GM21737 (cell line): ENCODE measurements around the gene HOXD10.

ENCODE experiments used
- ATAC-seq: cut with Tn5 transposase; IDR thresholded peaks from one replicate; pipeline ENCODE4 v1.9.1; 2021; ENCODE audit warnings: mild to moderate bottlenecking, moderate library complexity; ENCODE audit not compliant: unreplicated experiment

Gene HOXD10

DNA sequence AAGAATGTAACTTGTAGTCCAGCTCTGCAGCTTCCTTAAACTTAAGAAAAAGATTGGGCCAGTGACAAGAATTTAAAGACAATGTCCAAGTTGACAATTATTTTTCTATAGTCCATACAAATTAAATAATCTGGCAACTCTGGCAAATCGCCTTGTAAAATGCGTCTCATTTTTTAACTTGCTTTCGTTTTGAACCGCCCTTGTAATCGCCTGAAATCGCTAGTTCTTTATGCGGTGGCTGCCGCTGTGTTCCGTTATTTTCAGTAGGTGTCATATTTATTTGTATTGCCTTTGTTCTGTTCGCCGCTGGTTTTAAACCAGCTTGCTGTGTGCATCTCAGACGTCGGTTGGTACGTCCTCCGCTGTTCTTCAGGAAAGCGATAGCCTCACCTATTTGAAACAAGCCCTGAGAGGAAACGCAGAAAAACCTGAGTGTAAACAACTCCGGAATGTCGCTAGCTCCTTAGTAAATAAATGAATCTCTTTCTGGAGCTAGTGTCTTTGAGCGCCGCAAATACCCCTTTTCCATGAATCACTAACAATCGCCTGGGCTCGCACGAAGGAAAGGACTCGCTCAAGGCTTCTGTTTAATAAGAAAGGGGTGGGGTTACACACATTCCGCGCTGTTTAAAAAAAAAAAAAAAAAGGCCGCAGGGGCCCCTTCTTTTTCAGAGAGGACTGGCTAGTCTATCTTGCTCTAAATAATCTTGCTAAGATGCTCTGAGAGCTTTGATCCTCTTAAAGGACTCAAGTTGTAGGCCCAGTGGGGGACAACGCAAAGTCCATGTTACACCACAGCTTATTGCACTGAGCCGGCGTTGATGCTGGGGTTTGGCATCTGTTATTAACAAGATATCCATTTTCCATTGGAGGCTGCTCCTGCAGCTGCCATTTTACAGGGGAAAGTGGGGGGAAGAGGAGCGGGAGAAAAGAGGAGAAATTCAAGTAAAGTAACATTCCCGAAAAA is 15.9 kb downstream of the HOXD10 start:
- no peak for ATAC-seq

GRCh38 chr2:176133389-176133788 is 16.8 kb downstream of the HOXD10 start:
- no peak for ATAC-seq

GRCh38 chr2:176134035-176134434 is 17.5 kb downstream of the HOXD10 start:
- no peak for ATAC-seq

DNA sequence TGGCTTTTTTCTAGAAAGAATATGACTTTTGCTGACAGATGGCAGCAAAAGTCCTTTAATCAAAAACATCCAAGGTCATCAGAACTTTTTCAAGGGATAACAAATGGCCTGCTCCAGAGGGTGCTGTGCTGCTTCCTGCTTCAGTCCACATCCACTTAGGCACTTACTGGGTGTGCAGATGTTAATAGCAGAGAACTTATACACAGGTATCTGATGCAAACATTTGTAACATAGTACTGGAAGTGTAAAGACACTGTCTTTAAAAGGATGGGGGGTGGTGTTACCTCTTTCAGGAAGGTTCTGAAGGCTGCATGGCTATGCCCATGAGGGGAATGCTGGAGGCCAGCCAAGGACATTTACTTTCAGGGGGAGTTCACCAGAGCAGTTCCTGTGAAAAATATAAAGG is 18.5 kb downstream of the HOXD10 start:
- ATAC-seq, result no peak

DNA sequence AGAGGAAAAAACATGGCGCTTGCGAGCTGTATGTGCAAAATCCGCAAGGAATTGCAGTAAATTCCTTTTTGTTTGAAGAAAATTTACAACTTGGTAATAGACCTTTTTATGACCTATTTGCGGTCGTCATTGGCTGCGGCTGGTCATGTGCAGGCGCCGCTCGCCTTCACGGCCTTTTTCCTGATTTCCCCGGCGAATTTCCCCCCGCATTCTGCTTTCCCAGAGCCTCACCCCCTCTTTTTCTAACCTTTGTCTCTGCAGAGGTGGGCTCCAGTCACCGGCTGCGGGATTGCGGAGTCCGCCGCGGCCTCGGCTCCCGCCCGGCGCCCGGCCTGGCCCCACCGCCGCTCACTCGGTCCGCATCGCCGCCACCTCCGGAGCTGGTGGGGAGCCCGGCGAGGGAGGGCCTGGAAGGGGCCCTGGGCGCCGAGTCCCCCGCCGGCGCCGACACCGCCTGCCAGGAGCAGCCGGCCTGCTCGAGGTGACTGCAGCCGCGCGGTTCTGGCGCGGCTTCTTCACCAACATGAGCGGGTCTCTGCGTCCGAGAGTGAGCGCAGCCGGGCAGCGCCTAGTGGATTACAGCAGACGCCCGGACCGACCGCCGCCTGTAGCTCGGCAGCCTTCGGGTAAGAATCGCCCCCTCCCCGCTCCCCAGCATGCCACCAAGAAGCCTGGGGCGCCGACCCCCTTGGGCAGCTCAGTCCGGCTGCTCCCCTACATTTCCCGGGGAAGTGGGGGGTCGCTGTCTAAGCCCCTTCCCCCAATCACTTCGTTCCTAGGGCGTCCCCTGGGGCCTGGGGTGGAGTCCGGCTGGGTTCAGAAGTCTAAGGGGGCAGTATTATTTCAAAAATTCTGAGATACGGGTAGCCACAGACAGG is 20.0 kb downstream of the HOXD10 start:
- no peak for ATAC-seq

- no peak for ATAC-seq
These were observed 20.6 kb downstream of the HOXD10 start for GRCh38 chr2:176137252-176137580.

- no peak for ATAC-seq
These were observed 21.3 kb downstream of the HOXD10 start for GRCh38 chr2:176137906-176138305.

- no peak for ATAC-seq
These were observed 21.9 kb downstream of the HOXD10 start for GRCh38 chr2:176138526-176138922.

DNA sequence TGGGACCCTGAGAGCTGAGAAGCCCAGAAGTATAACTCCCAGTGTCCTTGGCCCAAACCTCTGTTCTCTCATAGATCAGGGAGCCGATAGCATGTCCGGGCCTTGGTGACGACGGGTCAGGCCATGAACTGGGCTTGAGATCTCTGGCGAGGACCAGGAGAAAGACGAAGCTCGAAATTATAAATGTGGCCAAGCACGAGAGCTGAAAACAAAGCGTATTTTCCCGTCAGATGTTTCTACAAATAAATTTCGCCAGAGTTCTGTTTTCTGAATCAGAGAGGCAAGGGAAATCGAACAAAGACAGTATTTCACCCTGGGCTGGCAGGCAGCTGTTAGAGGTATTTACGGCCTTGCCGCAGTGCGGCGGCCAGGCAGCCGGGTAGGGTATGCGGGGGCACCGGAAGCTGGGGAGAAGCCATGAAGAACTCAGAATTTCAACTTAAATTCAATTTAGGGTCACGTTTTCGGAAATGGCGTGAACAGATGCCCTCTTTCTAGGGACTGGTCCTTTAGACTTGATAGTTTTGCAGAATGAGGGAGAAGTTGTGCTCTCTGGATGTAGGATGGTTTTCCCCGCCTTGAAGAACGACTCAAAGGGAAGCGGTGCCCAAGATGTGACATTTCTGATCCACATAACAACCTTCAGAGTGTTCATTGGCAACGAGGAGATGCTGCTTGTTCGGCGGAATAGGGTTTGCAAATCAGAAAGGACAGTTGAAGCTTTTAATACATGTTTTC is 22.5 kb downstream of the HOXD10 start:
- ATAC-seq, result no peak

- no peak for ATAC-seq
These were observed 23.3 kb downstream of the HOXD10 start for GRCh38 chr2:176139661-176140512.

DNA sequence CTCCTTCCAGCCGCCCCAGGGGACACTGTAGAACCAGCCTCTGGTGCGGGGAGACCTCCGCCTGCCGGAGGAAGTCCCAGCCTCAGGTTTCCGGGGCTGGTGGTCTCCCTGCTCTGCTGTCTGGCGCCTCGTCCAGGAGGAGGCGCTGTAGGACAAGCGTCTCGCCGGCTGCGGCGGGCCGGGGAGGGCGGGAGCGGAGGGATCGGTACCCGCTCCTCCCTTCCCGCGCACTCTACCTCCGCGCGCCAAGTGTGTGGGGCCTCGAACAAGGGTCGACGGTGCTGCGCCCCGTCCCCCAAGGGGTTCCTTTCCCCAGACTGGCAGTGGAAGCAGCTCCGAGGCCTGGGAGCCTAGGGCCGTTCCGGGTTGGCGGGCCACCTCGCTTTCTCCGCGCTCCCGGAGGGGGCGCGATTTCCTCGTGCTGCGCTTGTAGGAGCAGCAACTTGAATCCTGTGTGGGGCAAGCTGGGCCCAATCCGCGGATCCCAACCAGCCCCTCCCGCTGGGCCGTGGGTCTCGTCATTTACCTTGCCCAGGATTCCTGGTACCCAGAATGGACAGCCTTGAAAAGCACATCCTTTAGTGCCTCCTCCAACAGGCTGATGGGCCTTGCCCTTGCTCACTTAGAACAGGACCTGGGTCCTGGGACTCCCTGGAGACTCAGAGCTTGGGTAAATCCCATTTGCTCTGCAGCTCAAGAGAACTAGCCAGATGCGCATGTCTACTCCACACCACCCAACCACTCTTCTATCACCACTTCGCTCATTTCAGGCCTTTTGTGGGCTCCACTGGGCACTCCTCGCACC is 24.1 kb downstream of the HOXD10 start:
- ATAC-seq, result peak; percentile 85

DNA sequence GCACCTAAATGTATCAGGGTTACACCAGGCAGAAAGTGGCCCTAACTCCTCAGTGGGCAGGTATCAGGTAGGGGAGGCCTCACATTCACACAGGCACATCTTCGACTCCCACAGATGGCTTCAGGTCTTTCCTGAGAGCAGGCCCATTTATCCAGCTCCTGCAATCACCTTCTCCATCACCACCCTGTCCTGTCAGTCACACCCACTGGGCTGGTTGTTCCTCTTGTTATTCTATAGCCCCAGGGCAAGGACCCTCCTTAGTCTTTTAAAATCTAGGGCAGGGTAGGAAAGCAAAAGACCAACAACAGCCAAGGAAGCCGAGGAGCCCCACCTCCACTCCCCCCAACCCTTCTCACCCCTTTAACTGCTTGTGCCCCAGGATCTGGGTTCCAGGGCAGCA is 25.7 kb downstream of the HOXD10 start:
- no peak for ATAC-seq

DNA sequence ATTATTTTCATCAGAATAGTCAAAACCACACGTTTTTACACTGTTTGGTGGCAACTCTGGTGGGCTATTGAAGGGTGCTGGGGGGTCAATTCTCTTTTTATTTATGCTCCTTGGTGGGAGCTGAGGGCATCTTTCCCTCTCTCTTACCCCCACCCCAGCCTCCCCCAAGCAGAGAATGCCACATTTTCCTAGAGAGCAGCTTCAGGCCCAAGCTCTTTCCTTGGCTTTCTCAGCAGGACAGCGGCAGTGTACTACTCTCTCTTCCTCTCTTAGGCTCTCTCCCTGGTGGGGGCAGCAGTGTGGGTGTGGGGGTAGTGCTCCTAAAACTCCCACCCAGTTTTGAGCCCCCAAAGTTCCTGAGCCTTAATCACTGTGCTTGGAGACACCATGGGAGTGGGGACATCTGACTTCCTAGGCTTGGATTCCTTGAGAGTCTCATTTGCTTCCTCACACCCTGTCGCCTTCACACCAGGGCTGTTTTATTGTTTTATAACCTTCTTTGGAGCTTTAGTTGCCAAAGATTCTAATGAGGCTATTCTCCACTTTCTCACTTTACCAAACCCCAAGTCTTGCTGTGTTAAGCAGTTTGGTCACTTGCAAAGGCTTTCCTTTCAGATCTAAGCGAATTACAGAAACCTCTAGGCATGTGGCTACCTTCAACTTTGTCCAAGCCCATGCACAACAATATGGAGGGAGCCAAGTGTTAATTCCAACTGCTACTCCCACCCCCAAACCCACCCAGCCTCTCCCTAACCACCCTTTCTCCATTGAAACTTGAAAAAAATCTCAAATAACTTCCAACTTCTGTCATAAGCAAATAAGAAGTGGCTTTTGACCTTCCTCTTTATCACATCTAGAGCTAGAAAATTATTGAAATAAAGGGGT is 28.7 kb downstream of the HOXD10 start:
- no peak for ATAC-seq

DNA sequence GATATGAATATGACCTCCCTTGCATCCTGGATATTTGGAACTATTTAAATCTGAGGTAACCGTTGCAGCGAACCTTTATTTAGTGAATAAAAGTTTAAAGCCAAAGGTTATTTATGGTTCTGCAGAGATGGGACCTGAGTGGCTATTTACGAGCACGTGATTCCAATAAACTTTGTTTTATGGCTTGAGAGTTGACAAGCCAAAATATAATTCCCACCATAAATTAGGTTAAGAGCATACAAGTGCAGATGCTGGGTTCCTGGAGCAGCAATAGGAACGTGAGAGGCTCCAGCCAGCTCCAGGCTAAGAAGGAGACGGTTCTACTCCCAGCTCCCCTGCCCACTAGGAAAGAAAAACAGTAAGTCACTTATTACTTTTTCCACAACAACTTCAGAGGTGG is 29.5 kb downstream of the HOXD10 start:
- no peak for ATAC-seq

- no peak for ATAC-seq
These were observed 30.1 kb downstream of the HOXD10 start for GRCh38 chr2:176146645-176147044.

GRCh38 chr2:176147210-176147799 is 30.7 kb downstream of the HOXD10 start:
- no peak for ATAC-seq

DNA sequence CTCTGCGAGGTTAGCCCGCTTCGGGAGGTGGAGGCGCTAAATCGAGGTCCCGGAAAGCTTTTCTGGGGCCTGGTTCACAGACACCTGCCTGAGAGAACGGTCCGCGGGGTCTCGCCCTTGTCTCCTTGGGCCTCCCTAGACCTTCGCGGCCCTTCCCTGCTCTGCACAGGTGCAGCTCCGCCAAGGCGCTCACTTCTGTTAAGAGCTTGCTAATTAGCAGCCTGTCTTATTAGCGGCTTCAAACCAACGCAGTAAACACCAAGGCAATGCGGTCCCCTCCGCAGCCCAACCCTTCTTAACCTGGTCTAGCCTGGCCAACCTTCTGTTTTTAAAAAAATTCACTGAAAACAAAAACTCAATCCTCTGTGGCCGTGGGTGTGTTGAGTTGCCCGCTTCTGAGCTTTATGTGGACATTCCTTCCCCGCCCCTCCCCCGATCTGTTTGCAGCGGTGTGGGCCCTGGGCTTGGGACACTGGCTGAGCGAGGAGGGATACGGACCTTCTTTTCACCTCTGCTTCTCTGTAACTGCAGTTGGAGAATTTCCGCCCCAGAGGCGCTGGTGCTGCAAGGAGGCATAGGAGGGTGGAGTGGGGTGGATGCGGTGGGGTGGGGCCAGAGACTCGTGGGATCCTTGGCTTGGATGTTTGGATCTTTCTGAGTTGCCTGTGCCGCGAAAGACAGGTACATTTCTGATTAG is 31.4 kb downstream of the HOXD10 start:
- no peak for ATAC-seq
